H9 (cell line): ENCODE data around the gene RFX4. TPM values are rescaled to one million over a fixed set of nuclear protein-coding genes. Genes with fewer than 3 reads are reported as not detected.

Source experiments
- DNase-seq: peaks from one replicate; pipeline ENCODE4 v3.0.0-alpha.2; 2017
- H2AFZ ChIP-seq: one replicate; pipeline ENCODE4 v1.6.1; 2013; ENCODE audit warnings: mild to moderate bottlenecking, low read length, control low read depth, moderate library complexity
- H2AK5ac ChIP-seq: 2 replicates; pipeline ENCODE4 v1.6.1; 2013; ENCODE audit warnings: low read length, control low read depth, mixed read lengths; ENCODE audit not compliant: insufficient read length
- H2BK120ac ChIP-seq: one replicate; pipeline ENCODE4 v1.6.1; 2013; ENCODE audit warnings: low read depth, mild to moderate bottlenecking, low read length, control low read depth, inconsistent platforms; ENCODE audit not compliant: poor library complexity, severe bottlenecking
- H2BK12ac ChIP-seq: 2 replicates; pipeline ENCODE4 v1.6.1; 2013; ENCODE audit warnings: low read length, control low read depth, mixed read lengths, low read depth; ENCODE audit not compliant: insufficient read length
- H2BK15ac ChIP-seq: 2 replicates; pipeline ENCODE4 v1.6.1; 2013; ENCODE audit warnings: low read depth, low read length, control low read depth
- H2BK20ac ChIP-seq: one replicate; pipeline ENCODE4 v1.6.1; 2013; ENCODE audit warnings: low read depth, mild to moderate bottlenecking, low read length, control low read depth, inconsistent platforms; ENCODE audit not compliant: poor library complexity, severe bottlenecking
- H2BK5ac ChIP-seq: 2 replicates; pipeline ENCODE4 v1.6.1; 2013; ENCODE audit warnings: low read length, control low read depth, mixed read lengths; ENCODE audit not compliant: insufficient read length
- H3K14ac ChIP-seq: 2 replicates; pipeline ENCODE4 v1.6.1; 2013; ENCODE audit warnings: low read length, control low read depth; ENCODE audit not compliant: insufficient read depth
- H3K18ac ChIP-seq: 2 replicates; pipeline ENCODE4 v1.6.1; 2013; ENCODE audit warnings: low read depth, mild to moderate bottlenecking, mixed read lengths, low read length, control low read depth; ENCODE audit not compliant: insufficient read length
- H3K23ac ChIP-seq: 2 replicates; pipeline ENCODE4 v1.6.1; 2013; ENCODE audit warnings: low read length, control low read depth, mixed read lengths, low read depth; ENCODE audit not compliant: insufficient read length
- H3K23me2 ChIP-seq: 2 replicates; pipeline ENCODE4 v1.6.1; 2013; ENCODE audit warnings: low read depth, mild to moderate bottlenecking, mixed read lengths, low read length, control low read depth; ENCODE audit not compliant: insufficient read length, poor library complexity, severe bottlenecking
- H3K27ac ChIP-seq: 2 replicates; pipeline ENCODE4 v1.5.1; 2013; ENCODE audit warnings: low read length, control low read depth, mixed read lengths, low read depth; ENCODE audit not compliant: insufficient read length
- H3K27me3 ChIP-seq: 2 replicates; pipeline ENCODE4 v1.6.1; 2013; ENCODE audit warnings: low read length, control low read depth, inconsistent platforms; ENCODE audit not compliant: insufficient read depth
- H3K4ac ChIP-seq: 2 replicates; pipeline ENCODE4 v1.6.1; 2013; ENCODE audit warnings: low read depth, mild to moderate bottlenecking, control low read depth, inconsistent platforms, low read length, moderate library complexity
- H3K4me1 ChIP-seq: 2 replicates; pipeline ENCODE4 v1.6.1; 2013; ENCODE audit warnings: low read length, control low read depth, inconsistent platforms; ENCODE audit not compliant: insufficient read depth
- H3K4me2 ChIP-seq: 2 replicates; pipeline ENCODE4 v1.6.1; 2013; ENCODE audit warnings: low read length, control low read depth, mixed read lengths; ENCODE audit not compliant: insufficient read length, insufficient read depth
- H3K56ac ChIP-seq: 2 replicates; pipeline ENCODE4 v1.6.1; 2013; ENCODE audit warnings: low read depth, mild to moderate bottlenecking, mixed read lengths, low read length, control low read depth; ENCODE audit not compliant: insufficient read length
- H3K79me1 ChIP-seq: 2 replicates; pipeline ENCODE4 v1.6.1; 2013; ENCODE audit warnings: low read depth, mild to moderate bottlenecking, moderate library complexity, low read length, control low read depth, inconsistent platforms; ENCODE audit not compliant: insufficient read depth, poor library complexity, severe bottlenecking
- H3K79me2 ChIP-seq: 2 replicates; pipeline ENCODE4 v1.6.1; 2013; ENCODE audit warnings: low read length, control low read depth, inconsistent platforms; ENCODE audit not compliant: insufficient read depth
- H3K9ac ChIP-seq: 2 replicates; pipeline ENCODE4 v1.6.1; 2013; ENCODE audit warnings: low read length, control low read depth, mixed read lengths; ENCODE audit not compliant: insufficient read length; ENCODE audit errors: extremely low read depth
- H3K9me3 ChIP-seq: one replicate; pipeline ENCODE4 v1.6.1; 2013; ENCODE audit warnings: low read depth, low read length, inconsistent platforms; ENCODE audit not compliant: control insufficient read depth
- H3T11ph ChIP-seq: one replicate; pipeline ENCODE4 v1.6.1; 2013; ENCODE audit warnings: mild to moderate bottlenecking, low read length, control low read depth, inconsistent platforms
- H4K20me1 ChIP-seq: one replicate; pipeline ENCODE4 v1.6.1; 2013; ENCODE audit not compliant: control insufficient read depth, insufficient read length, insufficient read depth
- H4K5ac ChIP-seq: 2 replicates; pipeline ENCODE4 v1.6.1; 2013; ENCODE audit warnings: low read depth, mild to moderate bottlenecking, mixed read lengths, low read length, control low read depth; ENCODE audit not compliant: insufficient read length
- H4K8ac ChIP-seq: replicated peaks from 2 replicates; pipeline ENCODE4 v1.6.1; 2013; ENCODE audit warnings: low read length, control low read depth, mixed read lengths, low read depth; ENCODE audit not compliant: insufficient read length
- H4K91ac ChIP-seq: 2 replicates; pipeline ENCODE4 v1.6.1; 2013; ENCODE audit warnings: low read depth, mild to moderate bottlenecking, moderate library complexity, mixed read lengths, low read length, control low read depth; ENCODE audit not compliant: insufficient read length
- H3K27ac Mint-ChIP-seq, 3 experiments: 2 replicates in 2 of 3; 3 replicates in 1 of 3; pipeline ENCODE4 v1.8.0; 2020 to 2021; ENCODE audit warnings: mixed read lengths in 3 of 3, mild to moderate bottlenecking in 1 of 3, moderate library complexity in 1 of 3
- H3K27me3 Mint-ChIP-seq: 2 replicates; pipeline ENCODE4 v1.8.0; 2021; ENCODE audit warnings: low read depth, mild to moderate bottlenecking, moderate library complexity, mixed read lengths
- H3K36me3 Mint-ChIP-seq, 3 experiments: 2 replicates in 2 of 3; 3 replicates in 1 of 3; pipeline ENCODE4 v1.8.0; 2020 to 2021; ENCODE audit warnings: low read depth in 3 of 3, mixed read lengths in 3 of 3; ENCODE audit not compliant: insufficient read depth in 1 of 3
- H3K4me1 Mint-ChIP-seq, 2 experiments: 2 replicates each; pipeline ENCODE4 v1.8.0; 2020; ENCODE audit warnings: mixed read lengths in 2 of 2
- H3K4me3 Mint-ChIP-seq, 2 experiments: 2 replicates in 1 of 2; 3 replicates in 1 of 2; pipeline ENCODE4 v1.8.0; 2020 to 2021; ENCODE audit warnings: mild to moderate bottlenecking in 2 of 2, mixed read lengths in 2 of 2, moderate library complexity in 1 of 2
- H3K9me3 Mint-ChIP-seq, 2 experiments: 2 replicates in 1 of 2; 3 replicates in 1 of 2; pipeline ENCODE4 v1.8.0; 2020; ENCODE audit warnings: mild to moderate bottlenecking in 2 of 2, mixed read lengths in 2 of 2, moderate library complexity in 1 of 2
- CTCF ChIP-seq: fragments of 200-600 bp; sonication (generic); conservative IDR thresholded peaks from 3 replicates; pipeline ENCODE4 v1.8.0; 2021; ENCODE audit warnings: antibody characterized with exemption, mild to moderate bottlenecking
- WGBS: extraction: QIAGEN DNeasy Blood & Tissue Kit; methylation state at CpG from one replicate; pipeline ENCODE4 v1.1.7; 2013; ENCODE audit warnings: missing lambda C conversion rate, low lambda C conversion rate, mixed read lengths; ENCODE audit not compliant: insufficient read length; ENCODE audit errors: extremely low coverage; 5-methylcytosine and 5-hydroxymethylcytosine counted together
- total RNA-seq: library from RNA; stranded (reverse); gene quantifications from 2 replicates; pipeline ENCODE4 v1.2.1, GENCODE V29; 2021

The RFX4 gene
- total RNA-seq, 1 experiment from 2014 or later, result 0.57 TPM

- H3K36me3 Mint-ChIP-seq, result peaks cover 8 to 17% (median 9%) of the 10 kb centered on the region in 3 experiments
- no peak overlapping the region for H3K27ac Mint-ChIP-seq
- no peaks in the 10 kb centered on the region for H3K79me2 ChIP-seq
- DNase-seq, result no peak
- no peak overlapping the region for H3K14ac ChIP-seq
- H3K27me3 Mint-ChIP-seq, result peaks cover 54% of the 10 kb centered on the region
- H4K8ac ChIP-seq, result no peak overlapping the region
- no peak overlapping the region for H2BK15ac ChIP-seq
- no peak overlapping the region for H3K56ac ChIP-seq
- no peak overlapping the region for H3K27ac ChIP-seq
- H2BK5ac ChIP-seq, result no peak overlapping the region
- H2AK5ac ChIP-seq, result no peak overlapping the region
- no peak overlapping the region for H2AFZ ChIP-seq
- H3K9ac ChIP-seq, result no peak overlapping the region
- no peaks in the 10 kb centered on the region for H3K4me1 ChIP-seq
- H4K91ac ChIP-seq, result no peak overlapping the region
- H3K4me2 ChIP-seq, result no peak overlapping the region
- H3K9me3 Mint-ChIP-seq, result peaks cover 29 to 30% of the 10 kb centered on the region in 2 experiments
- no peak overlapping the region for H4K5ac ChIP-seq
- no peak for TF ChIP-seq CTCF
- H3K4me1 Mint-ChIP-seq, result no peaks in the 10 kb centered on the region
- H3K79me1 ChIP-seq, result no peaks in the 10 kb centered on the region
- no peaks in the 10 kb centered on the region for H3K27me3 ChIP-seq
- H2BK20ac ChIP-seq, result no peak overlapping the region
- no peaks in the 10 kb centered on the region for H3K23me2 ChIP-seq
- no peak overlapping the region for H3K4me3 Mint-ChIP-seq
- no peak overlapping the region for H3K23ac ChIP-seq
- WGBS, result no CpG with 5 or more reads among the region's 1 CpG
- no peak overlapping the region for H2BK12ac ChIP-seq
- H3K18ac ChIP-seq, result no peak overlapping the region
- no peak overlapping the region for H3T11ph ChIP-seq
- peaks cover 12% of the 10 kb centered on the region for H3K9me3 ChIP-seq
- H3K4ac ChIP-seq, result no peak overlapping the region
- H4K20me1 ChIP-seq, result no peaks in the 10 kb centered on the region
- H2BK120ac ChIP-seq, result no peak overlapping the region
These were observed 30.6 kb upstream of the RFX4 start for GRCh38 chr12:106552228-106552627.
